Retinal pigment epithelial cell (primary cell): ENCODE data around the gene SPP1.
"Not testable (repeated sequence)": the region's sequence is repeated elsewhere in the genome, so short reads cannot be mapped to it uniquely, and the experiment has no call there.

Experiments
- DNase-seq: peaks from one replicate; pipeline ENCODE4 v3.0.0-alpha.2; 2010; ENCODE audit warnings: low read depth
- H3K4me3 ChIP-seq: 2 replicates; pipeline ENCODE4 v1.5.1; 2011; ENCODE audit warnings: mild to moderate bottlenecking, low read length, control low read depth, moderate library complexity
- CTCF ChIP-seq: conservative IDR thresholded peaks from 2 replicates; pipeline ENCODE4 v1.5.1; 2011; ENCODE audit warnings: low read depth, low read length, control low read depth, inconsistent platforms

Gene SPP1

GRCh38 chr4:87986508-87986907 is 11.0 kb downstream of the SPP1 start:
- H3K4me3 ChIP-seq: no peak overlapping the region
- TF ChIP-seq CTCF: no peak
- no peak for DNase-seq

GRCh38 chr4:87989765-87990164 is 14.3 kb downstream of the SPP1 start:
- no peak for TF ChIP-seq CTCF
- DNase-seq: no peak
- H3K4me3 ChIP-seq: no peak overlapping the region

GRCh38 chr4:87995435-87995834 is 19.9 kb downstream of the SPP1 start:
- no peak overlapping the region for H3K4me3 ChIP-seq
- no peak for TF ChIP-seq CTCF
- DNase-seq: no peak

GRCh38 chr4:87999191-87999691 is 23.7 kb downstream of the SPP1 start:
- not testable (repeated sequence) for DNase-seq, H3K4me3 ChIP-seq

GRCh38 chr4:88001871-88002270 is 26.4 kb downstream of the SPP1 start:
- no peak for TF ChIP-seq CTCF
- H3K4me3 ChIP-seq: no peak overlapping the region
- DNase-seq: no peak

- H3K4me3 ChIP-seq: no peak overlapping the region
- no peak for TF ChIP-seq CTCF
- DNase-seq: no peak
Measured at GRCh38 chr4:88002786-88003185, 27.3 kb downstream of the SPP1 start.

GRCh38 chr4:88003261-88003660 is 27.7 kb downstream of the SPP1 start:
- H3K4me3 ChIP-seq: no peak overlapping the region
- no peak for DNase-seq

More at GRCh38 chr4:88003261-88003660, 27.7 kb downstream of the SPP1 start:
- no peak for TF ChIP-seq CTCF
